ENCODE data around the gene PTBP1. TPM values are rescaled to one million over a fixed set of nuclear protein-coding genes. Genes with fewer than 3 reads are reported as not detected.
A peak's percentile ranks its signal among the peaks of the same experiment; 100 is the strongest.

Gene PTBP1
- total and polyA plus RNA-seq, 2 of the 13 experiments (the other 11 are each of a cell fraction or from before 2014, with no cell fraction given) = 195 to 288 TPM

DNA sequence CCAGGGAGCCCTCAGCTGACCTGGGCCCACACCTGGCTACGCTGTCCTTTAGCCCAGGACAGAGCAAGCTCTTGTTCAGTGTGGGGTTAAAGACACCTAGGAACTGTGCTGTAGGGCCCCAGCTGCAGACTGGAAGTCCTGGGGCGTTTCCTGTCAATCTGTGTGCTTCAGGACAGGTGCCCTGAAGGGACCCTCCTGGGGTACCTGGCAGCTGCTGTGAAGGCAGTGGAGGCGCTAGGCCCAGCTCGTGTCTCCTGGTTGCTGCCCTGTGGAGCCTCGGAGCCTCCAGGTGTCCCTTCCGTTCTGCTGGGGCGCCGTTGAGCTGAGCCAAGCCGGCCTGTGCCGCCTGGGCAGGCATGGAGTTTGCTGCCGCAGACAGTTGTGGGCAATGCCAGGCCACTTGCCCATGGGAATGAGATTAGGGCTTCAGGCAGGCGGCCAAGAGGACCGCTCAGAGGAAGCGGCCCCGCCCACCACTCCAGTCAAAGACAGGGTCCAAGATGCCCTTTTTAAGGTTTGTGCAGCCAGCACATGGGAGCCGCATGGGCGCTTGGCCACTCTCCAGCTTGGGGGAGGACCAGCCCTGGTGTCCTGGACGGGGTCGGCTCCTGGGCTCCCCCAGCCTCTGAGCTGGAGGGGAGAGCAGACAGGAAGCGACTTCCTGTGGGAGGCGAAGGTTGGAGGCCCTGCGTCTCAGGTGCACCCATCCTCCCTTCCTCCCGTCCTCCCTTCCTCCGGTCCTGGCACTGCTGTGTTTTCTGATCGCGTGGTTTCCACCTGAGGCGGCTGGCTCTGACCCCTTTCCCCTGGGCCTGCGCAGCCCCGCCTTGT is 4.0 kb downstream of the PTBP1 start (continued):
- TF ChIP-seq, protein P1, sequence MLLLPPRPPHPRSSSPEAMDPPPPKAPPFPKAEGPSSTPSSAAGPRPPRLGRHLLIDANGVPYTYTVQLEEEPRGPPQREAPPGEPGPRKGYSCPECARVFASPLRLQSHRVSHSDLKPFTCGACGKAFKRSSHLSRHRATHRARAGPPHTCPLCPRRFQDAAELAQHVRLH (CRISPR knock-in tag; IDR thresholded peaks at IDR 0.05; ENCODE audit: borderline replicate concordance, low read depth) = no peak
- TF ChIP-seq FLYWCH1 (CRISPR knock-in tag; IDR thresholded peaks at IDR 0.05) (no peak), ZBTB21 (CRISPR knock-in tag; IDR thresholded peaks at IDR 0.05) (no peak), RARG (CRISPR knock-in tag; IDR thresholded peaks at IDR 0.05; ENCODE audit: low read depth) (no peak), SP5 (CRISPR knock-in tag; IDR thresholded peaks at IDR 0.05; ENCODE audit: borderline replicate concordance, low read depth) (no peak), ZNF687 (CRISPR knock-in tag; IDR thresholded peaks at IDR 0.05) (peak; percentile 38), ZSCAN12 (CRISPR knock-in tag; IDR thresholded peaks at IDR 0.05) (no peak), KLF6 (CRISPR knock-in tag; IDR thresholded peaks at IDR 0.05) (no peak), ZNF597 (CRISPR knock-in tag; IDR thresholded peaks at IDR 0.05) (no peak), ZNF263 (CRISPR knock-in tag; IDR thresholded peaks at IDR 0.05) (peak; percentile 24; the same call in 1 of the 2 replicates), SALL2 (CRISPR knock-in tag; IDR thresholded peaks at IDR 0.05) (no peak), DNMT3B (CRISPR knock-in tag; conservative IDR thresholded peaks at IDR 0.05) (no peak), NFIB (CRISPR knock-in tag; IDR thresholded peaks at IDR 0.05; ENCODE audit: borderline replicate concordance) (no peak), ZBTB8A (CRISPR knock-in tag; IDR thresholded peaks at IDR 0.05; ENCODE audit: borderline replicate concordance, low read depth) (no peak), SALL1 (CRISPR knock-in tag; IDR thresholded peaks at IDR 0.05) (no peak), ERF (CRISPR knock-in tag; IDR thresholded peaks at IDR 0.05) (no peak), ZNF766 (CRISPR knock-in tag; IDR thresholded peaks at IDR 0.05; ENCODE audit: borderline replicate concordance) (no peak), MAFF (IDR thresholded peaks at IDR 0.05; ENCODE audit: low read depth, low read length) (no peak), ZNF552 (CRISPR knock-in tag; IDR thresholded peaks at IDR 0.05; ENCODE audit: borderline replicate concordance) (no peak), FOXA1 (IDR thresholded peaks at IDR 0.05) (no peak), FOXA1 (CRISPR knock-in tag; IDR thresholded peaks at IDR 0.05) (no peak)
- TF ChIP-seq, protein P2, sequence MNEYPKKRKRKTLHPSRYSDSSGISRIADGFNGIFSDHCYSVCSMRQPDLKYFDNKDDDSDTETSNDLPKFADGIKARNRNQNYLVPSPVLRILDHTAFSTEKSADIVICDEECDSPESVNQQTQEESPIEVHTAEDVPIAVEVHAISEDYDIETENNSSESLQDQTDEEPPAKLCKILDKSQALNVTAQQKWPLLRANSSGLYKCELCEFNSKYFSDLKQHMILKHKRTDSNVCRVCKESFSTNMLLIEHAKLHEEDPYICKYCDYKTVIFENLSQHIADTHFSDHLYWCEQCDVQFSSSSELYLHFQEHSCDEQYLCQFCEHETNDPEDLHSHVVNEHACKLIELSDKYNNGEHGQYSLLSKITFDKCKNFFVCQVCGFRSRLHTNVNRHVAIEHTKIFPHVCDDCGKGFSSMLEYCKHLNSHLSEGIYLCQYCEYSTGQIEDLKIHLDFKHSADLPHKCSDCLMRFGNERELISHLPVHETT (CRISPR knock-in tag; conservative IDR thresholded peaks at IDR 0.05) = no peak
- TF ChIP-seq, protein P3, sequence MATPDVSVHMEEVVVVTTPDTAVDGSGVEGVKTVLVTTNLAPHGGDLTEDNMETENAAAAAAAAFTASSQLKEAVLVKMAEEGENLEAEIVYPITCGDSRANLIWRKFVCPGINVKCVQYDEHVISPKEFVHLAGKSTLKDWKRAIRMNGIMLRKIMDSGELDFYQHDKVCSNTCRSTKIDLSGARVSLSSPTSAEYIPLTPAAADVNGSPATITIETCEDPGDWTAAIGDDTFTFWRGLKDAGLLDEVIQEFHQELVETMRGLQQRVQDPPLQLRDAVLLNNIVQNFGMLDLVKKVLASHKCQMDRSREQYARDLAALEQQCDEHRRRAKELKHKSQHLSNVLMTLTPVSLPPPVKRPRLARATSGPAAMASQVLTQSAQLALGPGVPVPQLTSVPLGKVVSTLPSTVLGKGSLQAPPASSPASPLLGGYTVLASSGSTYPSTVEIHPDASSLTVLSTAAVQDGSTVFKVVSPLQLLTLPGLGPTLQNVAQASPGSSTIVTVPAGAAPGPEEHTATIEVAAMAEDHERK (CRISPR knock-in tag; IDR thresholded peaks at IDR 0.05; ENCODE audit: low read depth) = no peak
